Raji (cell line): ENCODE data around the gene PRKCB.

Experiments used
- POLR2A ChIP-seq: IDR thresholded peaks from 2 replicates; pipeline ENCODE4 v1.6.1; 2011; ENCODE audit warnings: low read depth, low read length, control low read depth; ENCODE audit not compliant: insufficient read depth

Gene PRKCB

GRCh38 chr16:23835390-23836077 lies at the start of gene PRKCB:
PRKCB (plus strand) TSS chr16:23835983.
- TF ChIP-seq POLR2A: peak; percentile 76

- TF ChIP-seq POLR2A: no peak
These were observed 48.7 kb upstream of the PRKCB start for GRCh38 chr16:23786964-23787561.

- TF ChIP-seq POLR2A: no peak
These were observed 47.1 kb upstream of the PRKCB start for GRCh38 chr16:23788685-23789084.

GRCh38 chr16:23795378-23795777 lies 40.4 kb upstream of the PRKCB start:
- TF ChIP-seq POLR2A: no peak

GRCh38 chr16:23796941-23797340 lies 38.8 kb upstream of the PRKCB start:
- no peak for TF ChIP-seq POLR2A

GRCh38 chr16:23801378-23801777 lies 34.4 kb upstream of the PRKCB start:
- TF ChIP-seq POLR2A: no peak

- TF ChIP-seq POLR2A: no peak
These were observed 33.0 kb upstream of the PRKCB start for GRCh38 chr16:23802776-23803175.

- 0 out of 2 replicates have a peak, but pooled peaks have one; percentile 24 for TF ChIP-seq POLR2A
These were observed 32.1 kb upstream of the PRKCB start for GRCh38 chr16:23803591-23804123.

GRCh38 chr16:23807028-23807427 lies 28.8 kb upstream of the PRKCB start:
- no peak for TF ChIP-seq POLR2A

GRCh38 chr16:23821467-23821866 lies 14.3 kb upstream of the PRKCB start:
- no peak for TF ChIP-seq POLR2A

- TF ChIP-seq POLR2A: no peak
These were observed 13.7 kb upstream of the PRKCB start for GRCh38 chr16:23821875-23822688.

GRCh38 chr16:23823475-23824384 lies 12.1 kb upstream of the PRKCB start:
- no peak for TF ChIP-seq POLR2A

GRCh38 chr16:23824909-23825308 lies 10.9 kb upstream of the PRKCB start:
- no peak for TF ChIP-seq POLR2A

- TF ChIP-seq POLR2A: peak; percentile 39; the same call in 1 of the 2 replicates
These were observed 9.2 kb upstream of the PRKCB start for GRCh38 chr16:23826528-23827045.

GRCh38 chr16:23827057-23827456 lies 8.7 kb upstream of the PRKCB start:
- TF ChIP-seq POLR2A: no peak

- no peak for TF ChIP-seq POLR2A
These were observed 6.3 kb upstream of the PRKCB start for GRCh38 chr16:23829454-23829853.
